ENCODE results near the gene PLET1. TPM values are rescaled to one million over a fixed set of nuclear protein-coding genes. Genes with fewer than 3 reads are reported as not detected.

The PLET1 gene
- total RNA-seq, 6 experiments from 2014 or later, result not detected

- peaks cover 32% of the 10 kb centered on the region for H3K4me1 Mint-ChIP-seq (ENCODE audit: low read depth)
- H3K4me3 Mint-ChIP-seq, result no peak overlapping the region
- no peaks in the 10 kb centered on the region; the same call in 1 of the 2 replicates for H3K36me3 Mint-ChIP-seq (ENCODE audit: low read depth)
- no peak for DNase-seq
- peaks cover 7% of the 10 kb centered on the region for H3K9me3 Mint-ChIP-seq
- peaks cover 2% of the 10 kb centered on the region; the same call in 1 of the 2 replicates for H3K27me3 Mint-ChIP-seq (ENCODE audit: insufficient read depth)
- no peak overlapping the region for H3K27ac Mint-ChIP-seq
- TF ChIP-seq, protein P1, sequence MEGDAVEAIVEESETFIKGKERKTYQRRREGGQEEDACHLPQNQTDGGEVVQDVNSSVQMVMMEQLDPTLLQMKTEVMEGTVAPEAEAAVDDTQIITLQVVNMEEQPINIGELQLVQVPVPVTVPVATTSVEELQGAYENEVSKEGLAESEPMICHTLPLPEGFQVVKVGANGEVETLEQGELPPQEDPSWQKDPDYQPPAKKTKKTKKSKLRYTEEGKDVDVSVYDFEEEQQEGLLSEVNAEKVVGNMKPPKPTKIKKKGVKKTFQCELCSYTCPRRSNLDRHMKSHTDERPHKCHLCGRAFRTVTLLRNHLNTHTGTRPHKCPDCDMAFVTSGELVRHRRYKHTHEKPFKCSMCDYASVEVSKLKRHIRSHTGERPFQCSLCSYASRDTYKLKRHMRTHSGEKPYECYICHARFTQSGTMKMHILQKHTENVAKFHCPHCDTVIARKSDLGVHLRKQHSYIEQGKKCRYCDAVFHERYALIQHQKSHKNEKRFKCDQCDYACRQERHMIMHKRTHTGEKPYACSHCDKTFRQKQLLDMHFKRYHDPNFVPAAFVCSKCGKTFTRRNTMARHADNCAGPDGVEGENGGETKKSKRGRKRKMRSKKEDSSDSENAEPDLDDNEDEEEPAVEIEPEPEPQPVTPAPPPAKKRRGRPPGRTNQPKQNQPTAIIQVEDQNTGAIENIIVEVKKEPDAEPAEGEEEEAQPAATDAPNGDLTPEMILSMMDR (IDR thresholded peaks at IDR 0.05), result no peak
These were observed 44.3 kb upstream of the PLET1 start for GRCh38 chr11:112304914-112305313.

- H3K27me3 Mint-ChIP-seq (ENCODE audit: insufficient read depth), result peaks cover 2% of the 10 kb centered on the region; the same call in 1 of the 2 replicates
- no peak for DNase-seq
- H3K27ac Mint-ChIP-seq, result peak overlapping the region; percentile 85
- H3K36me3 Mint-ChIP-seq (ENCODE audit: low read depth), result no peaks in the 10 kb centered on the region; the same call in 1 of the 2 replicates
- TF ChIP-seq, protein P1 (IDR thresholded peaks at IDR 0.05), result no peak
- H3K4me3 Mint-ChIP-seq, result no peak overlapping the region
- H3K4me1 Mint-ChIP-seq (ENCODE audit: low read depth), result peaks cover 32% of the 10 kb centered on the region
- H3K9me3 Mint-ChIP-seq, result peaks cover 5% of the 10 kb centered on the region
These were observed 43.0 kb upstream of the PLET1 start for GRCh38 chr11:112303616-112304015.

- no peaks in the 10 kb centered on the region for H3K36me3 Mint-ChIP-seq (ENCODE audit: low read depth)
- H3K27me3 Mint-ChIP-seq (ENCODE audit: insufficient read depth), result peaks cover 2% of the 10 kb centered on the region
These were observed 41.7 kb upstream of the PLET1 start for GRCh38 chr11:112302226-112302868.

DNA sequence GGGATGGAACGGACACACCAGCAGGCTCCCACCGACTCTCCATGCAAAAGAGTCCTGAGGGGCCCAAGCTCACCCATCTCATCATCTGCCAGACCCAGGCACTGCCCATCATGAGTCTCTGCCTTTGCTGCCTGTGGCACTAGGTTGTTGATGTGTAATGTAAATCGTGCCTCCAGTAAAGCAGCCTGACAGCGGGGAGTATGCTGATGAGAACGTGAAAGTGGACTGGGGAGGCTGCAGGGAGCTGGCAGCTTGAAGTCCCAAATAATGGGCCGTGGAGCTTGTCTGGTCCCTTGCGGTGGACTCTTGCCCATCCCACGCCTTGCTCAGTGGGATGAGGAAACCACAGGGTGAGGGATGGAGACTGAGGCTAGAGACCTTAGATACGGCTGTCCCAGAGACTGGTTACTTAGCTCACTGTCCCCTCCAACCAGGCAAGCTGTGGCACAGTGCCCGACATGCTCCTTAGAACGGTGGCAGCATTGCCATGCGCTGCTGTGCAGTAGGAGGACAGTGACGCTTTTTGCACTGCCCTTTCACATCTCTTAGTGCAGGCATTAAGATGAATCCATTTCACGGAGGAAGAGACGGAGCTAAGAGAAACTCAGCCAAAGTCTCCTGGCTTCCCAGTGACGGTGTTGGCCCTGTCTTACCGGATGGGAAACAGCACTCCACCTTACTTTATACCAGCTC is 39.6 kb upstream of the PLET1 start:
- no peaks in the 10 kb centered on the region; the same call in 1 of the 2 replicates for H3K27me3 Mint-ChIP-seq (ENCODE audit: insufficient read depth)
- TF ChIP-seq, protein P1 (IDR thresholded peaks at IDR 0.05), result no peak
- no peak overlapping the region for H3K4me3 Mint-ChIP-seq
- no peak overlapping the region for H3K27ac Mint-ChIP-seq
- no peaks in the 10 kb centered on the region for H3K9me3 Mint-ChIP-seq
- no peak for DNase-seq
- H3K4me1 Mint-ChIP-seq (ENCODE audit: low read depth), result peaks cover 34% of the 10 kb centered on the region
- no peaks in the 10 kb centered on the region; the same call in 1 of the 2 replicates for H3K36me3 Mint-ChIP-seq (ENCODE audit: low read depth)

More at GRCh38 chr11:112302226-112302868, 41.7 kb upstream of the PLET1 start:
- H3K4me1 Mint-ChIP-seq (ENCODE audit: low read depth), result peaks cover 32% of the 10 kb centered on the region
- H3K9me3 Mint-ChIP-seq, result no peaks in the 10 kb centered on the region
- H3K4me3 Mint-ChIP-seq, result peak overlapping the region; percentile 58
- peak; percentile 41 for DNase-seq
- TF ChIP-seq, protein P1 (IDR thresholded peaks at IDR 0.05), result no peak
- H3K27ac Mint-ChIP-seq, result peak overlapping the region; percentile 85

DNA sequence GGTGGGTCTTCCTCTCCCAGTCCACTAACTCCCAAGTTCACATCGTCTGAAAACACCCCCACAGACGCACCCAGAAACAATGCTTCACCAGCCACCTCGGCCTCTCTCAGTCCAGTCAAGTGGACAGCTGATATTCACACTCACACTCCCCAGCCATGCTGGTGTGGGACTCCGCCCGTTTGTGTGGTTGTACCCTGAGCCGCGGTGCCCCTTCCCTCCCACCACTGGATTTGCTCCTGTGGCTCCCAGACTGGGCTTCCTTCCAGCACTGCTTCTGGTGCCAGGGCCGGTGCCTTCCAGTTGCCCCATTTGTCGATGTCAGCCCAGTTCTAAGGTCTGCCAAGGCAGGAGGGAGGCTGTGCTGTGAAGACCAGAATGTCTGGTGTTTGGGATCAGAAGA is 37.9 kb upstream of the PLET1 start:
- H3K4me3 Mint-ChIP-seq, result no peak overlapping the region

More for the DNA sequence above, 37.9 kb upstream of the PLET1 start:
- no peaks in the 10 kb centered on the region; the same call in 1 of the 2 replicates for H3K27me3 Mint-ChIP-seq (ENCODE audit: insufficient read depth)
- no peaks in the 10 kb centered on the region; the same call in 1 of the 2 replicates for H3K36me3 Mint-ChIP-seq (ENCODE audit: low read depth)
- no peaks in the 10 kb centered on the region for H3K9me3 Mint-ChIP-seq
- DNase-seq, result no peak
- H3K27ac Mint-ChIP-seq, result no peak overlapping the region
- peaks cover 44% of the 10 kb centered on the region for H3K4me1 Mint-ChIP-seq (ENCODE audit: low read depth)
- TF ChIP-seq, protein P1 (IDR thresholded peaks at IDR 0.05), result no peak
